ENCODE data around the gene LRRFIP1. TPM values are rescaled to one million over a fixed set of nuclear protein-coding genes. Genes with fewer than 3 reads are reported as not detected.

LRRFIP1 gene
- total and polyA plus RNA-seq, 2 donors (not counting 3 experiments of a cell fraction or from before 2014, with no cell fraction given), result 39.2 to 179 TPM

DNA sequence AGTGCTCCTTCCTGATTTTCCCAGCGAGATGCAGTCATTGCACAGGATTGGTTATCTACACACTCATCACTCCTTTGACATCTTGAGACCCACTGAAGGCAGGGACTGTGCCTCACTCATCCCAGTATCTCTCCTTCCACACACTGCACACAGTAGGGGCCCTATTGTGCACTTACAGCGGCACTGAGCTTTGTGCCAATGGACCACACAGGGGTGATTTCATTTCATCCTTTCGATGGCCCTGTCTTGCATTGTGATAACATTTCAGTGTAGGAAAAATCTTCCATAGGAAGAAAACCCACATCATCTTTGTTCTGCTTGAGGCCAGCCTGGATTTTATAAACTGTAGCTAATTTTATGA lies 11.0 kb upstream of the LRRFIP1 start:
- no peak overlapping the region for H3K4me3 ChIP-seq (replicated peaks in 1 of 3; ENCODE audit: insufficient read depth in 1 of 3, low read depth in 1 of 3, low read length in 3 of 3)
- POLR2A ChIA-PET, result interaction anchor here (1.1 kb wide), 1 partner anchor 12 kb away, joined by 4 read pairs; no protein-coding TSS in a partner anchor
- peaks cover 54% of the 10 kb centered on the region for H3K4me1 ChIP-seq (ENCODE audit: control insufficient read depth, extremely low read depth, insufficient read depth, low read length)
- H4K20me1 ChIP-seq (replicated peaks; ENCODE audit: control insufficient read depth, extremely low read depth, insufficient read depth, low read length), result no peaks in the 10 kb centered on the region
- TSS peak; percentile 52 for BruUV-seq (replicated peaks)
- H2AFZ ChIP-seq (ENCODE audit: low read depth, low read length), result no peak overlapping the region
- H3K4me2 ChIP-seq (ENCODE audit: insufficient read depth, low read length), result peak overlapping the region; percentile 67
- H3K9ac ChIP-seq (replicated peaks; ENCODE audit: extremely low read depth, insufficient read depth, low read length), result peak overlapping the region; percentile 92
- dilution Hi-C loops (cut with MboI; ENCODE audit: extremely low pct_ligation_motif_present, low sequenced_read_pairs), result no loop called here
- no peaks in the 10 kb centered on the region for H3K79me2 ChIP-seq (ENCODE audit: control insufficient read depth, insufficient read depth, low read length)
- intact Hi-C loops (cut with micrococcal nuclease), result loop anchor here (1.0 kb wide), 3 partner anchors 13 to 79 kb away; no protein-coding TSS in a partner anchor
- TF ChIP-seq, protein P1, sequence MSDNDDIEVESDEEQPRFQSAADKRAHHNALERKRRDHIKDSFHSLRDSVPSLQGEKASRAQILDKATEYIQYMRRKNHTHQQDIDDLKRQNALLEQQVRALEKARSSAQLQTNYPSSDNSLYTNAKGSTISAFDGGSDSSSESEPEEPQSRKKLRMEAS (IDR thresholded peaks at IDR 0.05; ENCODE audit: insufficient read depth, insufficient read length), result no peak
- TF ChIP-seq FOS (IDR thresholded peaks at IDR 0.05; ENCODE audit: borderline replicate concordance, insufficient read depth, low read length), result no peak
- no peak for TF ChIP-seq POLR2AphosphoS5 (IDR thresholded peaks at IDR 0.05; ENCODE audit: insufficient read depth, low read depth, low read length)
- no peak for TF ChIP-seq MYC (IDR thresholded peaks at IDR 0.05; ENCODE audit: low read depth, low read length)
- no peak for TF ChIP-seq EZH2 (IDR thresholded peaks at IDR 0.05; ENCODE audit: borderline replicate concordance, low read depth, low read length, severe bottlenecking)
- no peak for TF ChIP-seq POLR2A (IDR thresholded peaks at IDR 0.05; ENCODE audit: low read depth, low read length)
- no peak for TF ChIP-seq GATA2 (IDR thresholded peaks at IDR 0.05; ENCODE audit: insufficient read depth, insufficient read length, low read depth, low read length)
- TF ChIP-seq JUN (IDR thresholded peaks at IDR 0.05; ENCODE audit: borderline replicate concordance, insufficient read depth, insufficient read length, low read depth), result no peak
- TF ChIP-seq, protein P2, sequence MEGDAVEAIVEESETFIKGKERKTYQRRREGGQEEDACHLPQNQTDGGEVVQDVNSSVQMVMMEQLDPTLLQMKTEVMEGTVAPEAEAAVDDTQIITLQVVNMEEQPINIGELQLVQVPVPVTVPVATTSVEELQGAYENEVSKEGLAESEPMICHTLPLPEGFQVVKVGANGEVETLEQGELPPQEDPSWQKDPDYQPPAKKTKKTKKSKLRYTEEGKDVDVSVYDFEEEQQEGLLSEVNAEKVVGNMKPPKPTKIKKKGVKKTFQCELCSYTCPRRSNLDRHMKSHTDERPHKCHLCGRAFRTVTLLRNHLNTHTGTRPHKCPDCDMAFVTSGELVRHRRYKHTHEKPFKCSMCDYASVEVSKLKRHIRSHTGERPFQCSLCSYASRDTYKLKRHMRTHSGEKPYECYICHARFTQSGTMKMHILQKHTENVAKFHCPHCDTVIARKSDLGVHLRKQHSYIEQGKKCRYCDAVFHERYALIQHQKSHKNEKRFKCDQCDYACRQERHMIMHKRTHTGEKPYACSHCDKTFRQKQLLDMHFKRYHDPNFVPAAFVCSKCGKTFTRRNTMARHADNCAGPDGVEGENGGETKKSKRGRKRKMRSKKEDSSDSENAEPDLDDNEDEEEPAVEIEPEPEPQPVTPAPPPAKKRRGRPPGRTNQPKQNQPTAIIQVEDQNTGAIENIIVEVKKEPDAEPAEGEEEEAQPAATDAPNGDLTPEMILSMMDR (IDR thresholded peaks at IDR 0.05; ENCODE audit: extremely low read depth in 1 of 2, insufficient read depth in 1 of 2, low read depth in 1 of 2, low read length in 2 of 2), result no peak
- H3K27me3 ChIP-seq (ENCODE audit: control insufficient read depth in 2 of 2, insufficient read depth in 2 of 2, low read length in 2 of 2), result no peaks in the 10 kb centered on the region
- H3K9me3 ChIP-seq (replicated peaks; ENCODE audit: control insufficient read depth, insufficient read depth, low read length), result no peaks in the 10 kb centered on the region
- H3K9me1 ChIP-seq (replicated peaks; ENCODE audit: control insufficient read depth, extremely low read depth, insufficient read depth, low read length), result no peaks in the 10 kb centered on the region
- FAIRE-seq (peak; percentile 18), DNase-seq (ENCODE audit: low read depth, low spot score) (no peak)
- CTCF ChIA-PET, result interaction anchor here (0.7 to 3.2 kb wide), 14 partner anchors 9 to 129 kb away, joined by 3 to 17 read pairs (median 4); partner anchors contain the start of gene LRRFIP1
- H3K27ac ChIP-seq (ENCODE audit: insufficient read depth, low read depth, low read length), result peak overlapping the region; percentile 99
- no peaks in the 10 kb centered on the region for H3K36me3 ChIP-seq (ENCODE audit: control insufficient read depth in 2 of 2, extremely low read depth in 1 of 2, insufficient read depth in 2 of 2, low read length in 2 of 2)

Measured in endothelial cell of umbilical vein (primary cell).